Caco-2 (cell line): ENCODE measurements around the gene PDS5B. TPM values are rescaled to one million over a fixed set of nuclear protein-coding genes. Genes with fewer than 3 reads are reported as not detected.

ENCODE experiments used
- BruUV-seq: library from RNA; stranded (reverse); fragments of 400-500 nt; replicated peaks from 2 replicates; lab custom pipeline; 2021; lab: Mats Ljungman, UMichigan
- CTCF ChIA-PET: fragments of 300-600 bp; sonication (Branson Sonifier 250); formaldehyde crosslinking; loops from one replicate; lab custom pipeline; 2022; ENCODE audit warnings: antibody characterized with exemption; lab: Charles Lee
- POLR2A ChIA-PET: fragments of 300-600 bp; sonication (Branson Sonifier 250); formaldehyde crosslinking; loops from one replicate; lab custom pipeline; 2022; ENCODE audit warnings: antibody characterized with exemption; lab: Charles Lee
- DNase-seq, 2 experiments: peaks; one replicate each; pipeline versions ENCODE4 v3.0.0 to v3.0.0-alpha.2; 2020 to 2022
- H3K27me3 ChIP-seq: replicated peaks from 2 replicates; pipeline ENCODE4 v1.6.0; 2011; ENCODE audit warnings: low read length; ENCODE audit not compliant: control insufficient read depth, insufficient read depth
- H3K36me3 ChIP-seq: 2 replicates; pipeline ENCODE4 v1.5.1; 2011; ENCODE audit warnings: low read length; ENCODE audit not compliant: control insufficient read depth, insufficient read depth
- H3K4me1 ChIP-seq: fragments of 250-450 bp; sonication (Bioruptor Pico); 2 replicates; pipeline ENCODE4 v1.5.1; 2020; ENCODE audit warnings: mild to moderate bottlenecking
- H3K4me3 ChIP-seq: 2 replicates; pipeline ENCODE4 v1.5.1; 2011; ENCODE audit warnings: low read depth, mild to moderate bottlenecking, control low read depth, low read length
- H3K9me3 ChIP-seq: fragments of 250-450 bp; sonication (Bioruptor Pico); 2 replicates; pipeline ENCODE4 v1.5.1; 2020; ENCODE audit warnings: mild to moderate bottlenecking, moderate library complexity
- H3K27ac Mint-ChIP-seq: one replicate; pipeline ENCODE4 v1.8.0; 2022; ENCODE audit warnings: mixed read lengths; ENCODE audit not compliant: unreplicated experiment
- H3K27me3 Mint-ChIP-seq: one replicate; pipeline ENCODE4 v1.8.0; 2022; ENCODE audit warnings: mixed read lengths; ENCODE audit not compliant: insufficient read depth, unreplicated experiment
- H3K36me3 Mint-ChIP-seq: one replicate; pipeline ENCODE4 v1.8.0; 2022; ENCODE audit warnings: mild to moderate bottlenecking, mixed read lengths; ENCODE audit not compliant: insufficient read depth, unreplicated experiment
- H3K4me1 Mint-ChIP-seq: one replicate; pipeline ENCODE4 v1.8.0; 2022; ENCODE audit warnings: low read depth, mixed read lengths; ENCODE audit not compliant: unreplicated experiment
- H3K4me3 Mint-ChIP-seq: one replicate; pipeline ENCODE4 v1.8.0; 2022; ENCODE audit warnings: mild to moderate bottlenecking, moderate library complexity, mixed read lengths; ENCODE audit not compliant: unreplicated experiment
- H3K9me3 Mint-ChIP-seq: one replicate; pipeline ENCODE4 v1.8.0; 2022; ENCODE audit warnings: mixed read lengths; ENCODE audit not compliant: unreplicated experiment
- CTCF ChIP-seq, 2 experiments: fragments of 200-600 bp in 1 of 2; IDR thresholded peaks; 1 replicate in 1 of 2; 2 replicates in 1 of 2; pipeline versions ENCODE4 v1.5.1 to v1.8.0; 2011 to 2022; ENCODE audit warnings: antibody characterized with exemption in 1 of 2, control low read depth in 1 of 2, inconsistent platforms in 1 of 2, low read depth in 1 of 2, low read length in 1 of 2, mild to moderate bottlenecking in 1 of 2, moderate library complexity in 1 of 2; ENCODE audit not compliant: insufficient read depth in 1 of 2, severe bottlenecking in 1 of 2, unreplicated experiment in 1 of 2
- intact Hi-C: fragments of 100-400 bp; cut with micrococcal nuclease; formaldehyde crosslinking; loops from one replicate; pipeline ENCODE4 v1.10.0; 2022; ENCODE audit not compliant: unreplicated experiment
- total RNA-seq: library from RNA; stranded (reverse); gene quantifications from 2 replicates; pipeline ENCODE4 v1.2.3, GENCODE V29; 2022

The PDS5B gene
- total RNA-seq, 1 experiment from 2014 or later, result 54.9 TPM

DNA sequence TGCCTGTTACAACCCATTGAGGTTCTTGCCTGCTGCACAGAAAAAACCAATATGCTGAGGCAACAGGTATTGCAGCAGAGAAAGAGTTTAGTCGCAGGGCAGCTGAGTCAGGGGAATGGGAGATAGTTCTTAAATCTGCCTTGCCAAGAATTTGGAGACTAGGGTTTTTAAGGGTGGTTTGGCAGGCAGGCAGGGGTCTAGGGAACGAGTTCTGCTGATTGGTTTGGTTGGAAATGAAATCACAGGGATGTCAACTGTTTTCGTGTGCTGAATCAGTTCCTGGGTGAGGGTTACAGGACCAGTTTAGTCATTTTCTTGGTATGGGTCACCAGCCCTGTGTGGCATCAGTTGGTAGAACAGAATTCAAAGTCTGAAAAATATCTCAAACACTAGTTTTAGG is 36.6 kb downstream of the PDS5B start:
- Histone ChIP-seq H3K4me1 (no peaks in the 10 kb centered on the region), H3K27me3 (no peaks in the 10 kb centered on the region), H3K4me3 (no peak overlapping the region), H3K36me3 (no peaks in the 10 kb centered on the region), H3K9me3 (peaks cover 28% of the 10 kb centered on the region)
- Mint-ChIP-seq H3K4me3 (no peak overlapping the region), H3K36me3 (peaks cover 12% of the 10 kb centered on the region), H3K9me3 (peaks cover 43% of the 10 kb centered on the region), H3K27ac (no peak overlapping the region), H3K4me1 (peaks cover 12% of the 10 kb centered on the region), H3K27me3 (no peaks in the 10 kb centered on the region)
- BruUV-seq, result no TSS peak
- POLR2A ChIA-PET, result no interaction called here
- no peak for DNase-seq
- intact Hi-C loops, result no loop called here
- CTCF ChIA-PET, result no interaction called here
- TF ChIP-seq CTCF (IDR thresholded peaks at IDR 0.05; ENCODE audit: insufficient read depth in 1 of 2, low read depth in 1 of 2, low read length in 1 of 2, severe bottlenecking in 1 of 2, unreplicated experiment in 1 of 2), result no peak

DNA sequence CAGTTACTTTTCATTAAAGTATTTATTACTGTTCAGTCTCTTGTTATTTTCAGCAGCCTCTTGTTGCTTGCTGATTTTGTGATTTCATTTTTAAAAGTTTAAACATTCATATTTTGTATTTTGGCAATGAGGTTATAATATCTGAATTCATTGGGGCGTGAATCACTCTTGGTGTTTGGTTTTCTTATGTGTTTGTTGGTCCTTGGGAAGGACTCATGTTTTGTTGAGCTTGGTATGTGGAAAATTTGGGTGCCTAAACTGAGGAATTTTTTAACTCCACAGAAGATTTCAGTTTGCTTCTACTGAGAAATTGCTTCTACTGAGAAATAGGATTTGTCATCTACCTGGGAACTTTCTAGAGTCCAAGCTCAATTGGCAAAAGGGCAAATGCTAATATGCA is 38.2 kb downstream of the PDS5B start:
- Histone ChIP-seq H3K36me3 (no peaks in the 10 kb centered on the region), H3K4me1 (no peaks in the 10 kb centered on the region), H3K9me3 (peaks cover 28% of the 10 kb centered on the region), H3K4me3 (no peak overlapping the region), H3K27me3 (no peaks in the 10 kb centered on the region)
- H3K36me3 Mint-ChIP-seq, result peaks cover 12% of the 10 kb centered on the region
- peaks cover 34% of the 10 kb centered on the region for H3K9me3 Mint-ChIP-seq
- no peaks in the 10 kb centered on the region for H3K27me3 Mint-ChIP-seq
- no peak for DNase-seq
- no TSS peak for BruUV-seq
- ChIA-PET CTCF (interaction anchor here (1.0 kb wide), 1 partner anchor 26 kb away, joined by 3 read pairs; no protein-coding TSS in a partner anchor), POLR2A (no interaction called here)
- no peak overlapping the region for H3K4me3 Mint-ChIP-seq
- intact Hi-C loops, result no loop called here
- H3K27ac Mint-ChIP-seq, result no peak overlapping the region
- peaks cover 12% of the 10 kb centered on the region for H3K4me1 Mint-ChIP-seq
- TF ChIP-seq CTCF (IDR thresholded peaks at IDR 0.05; ENCODE audit: insufficient read depth in 1 of 2, low read depth in 1 of 2, low read length in 1 of 2, severe bottlenecking in 1 of 2, unreplicated experiment in 1 of 2), result no peak

GRCh38 chr13:32627793-32628192 is 41.5 kb downstream of the PDS5B start:
- H3K4me3 Mint-ChIP-seq, result no peak overlapping the region
- no TSS peak for BruUV-seq
- Histone ChIP-seq H3K4me3 (no peak overlapping the region), H3K36me3 (no peaks in the 10 kb centered on the region), H3K4me1 (no peaks in the 10 kb centered on the region), H3K9me3 (peaks cover 7% of the 10 kb centered on the region), H3K27me3 (no peaks in the 10 kb centered on the region)
- peaks cover 12% of the 10 kb centered on the region for H3K4me1 Mint-ChIP-seq
- H3K27ac Mint-ChIP-seq, result no peak overlapping the region
- no peaks in the 10 kb centered on the region for H3K27me3 Mint-ChIP-seq
- intact Hi-C loops, result no loop called here
- ChIA-PET CTCF (no interaction called here), POLR2A (no interaction called here)
- H3K36me3 Mint-ChIP-seq, result peaks cover 8% of the 10 kb centered on the region
- TF ChIP-seq CTCF (IDR thresholded peaks at IDR 0.05; ENCODE audit: insufficient read depth in 1 of 2, low read depth in 1 of 2, low read length in 1 of 2, severe bottlenecking in 1 of 2, unreplicated experiment in 1 of 2), result no peak
- H3K9me3 Mint-ChIP-seq, result peaks cover 9% of the 10 kb centered on the region
- no peak for DNase-seq
